ENCODE results near the gene VAMP7. TPM values are rescaled to one million over a fixed set of nuclear protein-coding genes. Genes with fewer than 3 reads are reported as not detected.
"Not testable (repeated sequence)": the region's sequence is repeated elsewhere in the genome, so short reads cannot be mapped to it uniquely, and the experiment has no call there.

Gene VAMP7, protein sequence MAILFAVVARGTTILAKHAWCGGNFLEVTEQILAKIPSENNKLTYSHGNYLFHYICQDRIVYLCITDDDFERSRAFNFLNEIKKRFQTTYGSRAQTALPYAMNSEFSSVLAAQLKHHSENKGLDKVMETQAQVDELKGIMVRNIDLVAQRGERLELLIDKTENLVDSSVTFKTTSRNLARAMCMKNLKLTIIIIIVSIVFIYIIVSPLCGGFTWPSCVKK
- 10 to 100 TPM; 15.9 to 29.5 (median 23.0) TPM for total RNA-seq
- polyA plus RNA-seq = 10 to 100 TPM; 21.2 to 42.9 TPM
- long read RNA-seq, donor 1, transcript VAMP7-202 (8 exons, 2,646 nt) = major isoform, 45 of 65 reads
- long read RNA-seq, donor 1, partial matches to known transcripts = 2 of 65 reads
- long read RNA-seq, donor 1, other reads (novel, unspliced or antisense) = 10 of 65 reads
- long read RNA-seq, donor 2, transcript VAMP7-202 (8 exons, 2,646 nt) = major isoform, 15 of 15 reads
- long read RNA-seq, donor 2, partial matches to known transcripts = 0 of 15 reads
- long read RNA-seq, donor 2, other reads (novel, unspliced or antisense) = 0 of 15 reads
- long read RNA-seq, donor 3, transcript VAMP7-202 (8 exons, 2,646 nt) = major isoform, 70 of 81 reads
- long read RNA-seq, donor 3, partial matches to known transcripts = 1 of 81 reads
- long read RNA-seq, donor 3, other reads (novel, unspliced or antisense) = 4 of 81 reads

DNA sequence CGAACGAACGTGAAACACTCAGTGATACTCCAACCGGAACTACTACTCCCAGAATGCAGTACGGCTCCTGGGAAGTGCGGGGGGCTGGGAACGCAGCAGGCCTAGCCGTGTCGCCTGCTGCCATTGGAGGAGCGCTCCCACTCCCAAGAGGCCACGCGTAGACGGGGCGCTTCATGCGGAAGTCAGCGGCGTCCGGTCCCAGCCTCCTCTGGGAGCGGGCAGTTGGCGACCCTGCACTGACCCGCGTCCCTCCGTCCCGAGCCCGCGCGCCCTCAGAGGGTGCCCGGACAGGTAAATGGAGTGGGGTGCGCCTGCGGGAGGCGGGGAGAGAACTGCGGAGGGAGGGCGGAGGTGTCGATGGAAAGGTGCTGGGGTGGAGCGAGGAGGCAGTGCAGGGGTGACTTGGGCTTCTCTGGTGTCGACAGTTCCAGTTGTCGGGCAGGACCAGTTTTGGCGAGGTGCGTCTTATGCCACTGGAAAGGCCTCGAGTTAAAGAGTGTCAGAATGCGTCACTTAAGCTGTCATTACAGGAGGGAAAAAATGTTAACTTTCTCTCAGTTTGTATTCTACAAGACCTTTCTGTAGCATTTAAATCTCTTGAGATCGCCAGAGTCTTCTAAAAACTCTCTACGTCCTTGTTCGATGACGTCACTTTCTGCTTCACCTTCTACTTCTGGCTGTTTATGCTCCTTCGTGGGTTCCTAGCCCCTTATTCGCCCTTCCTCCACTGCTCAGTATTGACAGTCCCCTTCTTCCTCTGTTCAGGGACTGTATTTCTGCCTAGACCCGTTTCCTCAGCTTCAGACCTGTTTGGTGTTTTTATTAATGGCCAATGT is at the start of gene VAMP7:
Gene VAMP7, plus strand, starts transcription at position 188 of the 836 bp plus-strand sequence. CDS start 8,122 bp downstream, outside the sequence.
- Histone ChIP-seq H3K4me3 (peak within 1 kb of the TSS; percentile 57), H3K27me3 (no peaks in the 10 kb centered on the region), H3K4me1 (ENCODE audit: insufficient read depth) (peaks cover 1% of the 10 kb centered on the region), H3K27ac (no peak within 1 kb of the TSS), H3K36me3 (no peaks in the 10 kb centered on the region), H3K9me3 (no peaks in the 10 kb centered on the region)
- intact Hi-C loops (cut with DNase I) = no loop called here
- TF ChIP-seq EP300 (IDR thresholded peaks at IDR 0.05) = no peak
- TF ChIP-seq, protein P1, sequence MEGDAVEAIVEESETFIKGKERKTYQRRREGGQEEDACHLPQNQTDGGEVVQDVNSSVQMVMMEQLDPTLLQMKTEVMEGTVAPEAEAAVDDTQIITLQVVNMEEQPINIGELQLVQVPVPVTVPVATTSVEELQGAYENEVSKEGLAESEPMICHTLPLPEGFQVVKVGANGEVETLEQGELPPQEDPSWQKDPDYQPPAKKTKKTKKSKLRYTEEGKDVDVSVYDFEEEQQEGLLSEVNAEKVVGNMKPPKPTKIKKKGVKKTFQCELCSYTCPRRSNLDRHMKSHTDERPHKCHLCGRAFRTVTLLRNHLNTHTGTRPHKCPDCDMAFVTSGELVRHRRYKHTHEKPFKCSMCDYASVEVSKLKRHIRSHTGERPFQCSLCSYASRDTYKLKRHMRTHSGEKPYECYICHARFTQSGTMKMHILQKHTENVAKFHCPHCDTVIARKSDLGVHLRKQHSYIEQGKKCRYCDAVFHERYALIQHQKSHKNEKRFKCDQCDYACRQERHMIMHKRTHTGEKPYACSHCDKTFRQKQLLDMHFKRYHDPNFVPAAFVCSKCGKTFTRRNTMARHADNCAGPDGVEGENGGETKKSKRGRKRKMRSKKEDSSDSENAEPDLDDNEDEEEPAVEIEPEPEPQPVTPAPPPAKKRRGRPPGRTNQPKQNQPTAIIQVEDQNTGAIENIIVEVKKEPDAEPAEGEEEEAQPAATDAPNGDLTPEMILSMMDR (IDR thresholded peaks at IDR 0.05) = no peak
- no peak for TF ChIP-seq POLR2A (IDR thresholded peaks at IDR 0.05)
- WGBS, 3 donors = 30 to 36% (median 32%) methylated on average over 48 of the region's 48 CpGs
- peak; percentile 76 to 84 (median 78) for DNase-seq

GRCh38 chrX:155841232-155841631 is 39.9 kb upstream of the VAMP7 start:
- intact Hi-C loops (cut with DNase I) = no loop called here

DNA sequence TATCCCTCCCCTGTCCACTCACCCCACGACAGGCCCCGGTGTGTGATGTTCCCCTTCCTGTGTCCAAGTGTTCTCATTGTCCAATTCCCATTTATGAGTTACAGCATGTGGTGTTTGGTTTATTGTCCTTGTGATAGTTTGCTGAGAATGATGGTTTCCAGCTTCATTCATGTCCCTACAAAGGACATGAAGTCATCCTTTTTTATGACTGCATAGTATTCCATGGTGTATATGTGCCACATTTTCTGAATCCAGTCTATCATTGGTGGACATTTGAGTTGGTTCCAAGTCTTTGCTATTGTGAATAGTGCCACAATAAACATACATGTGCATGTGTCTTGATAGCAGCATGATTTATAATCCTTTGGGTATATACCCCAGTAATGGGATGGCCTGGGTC is 29.4 kb upstream of the VAMP7 start:
- DNase-seq = not testable (repeated sequence)

More at GRCh38 chrX:155841232-155841631, 39.9 kb upstream of the VAMP7 start:
- Histone ChIP-seq H3K27me3 (no peaks in the 10 kb centered on the region), H3K27ac (no peak overlapping the region), H3K4me1 (ENCODE audit: insufficient read depth) (no peaks in the 10 kb centered on the region), H3K36me3 (no peaks in the 10 kb centered on the region), H3K9me3 (no peaks in the 10 kb centered on the region), H3K4me3 (no peak overlapping the region)
- TF ChIP-seq, protein P1 (IDR thresholded peaks at IDR 0.05) = no peak
- no peak for TF ChIP-seq POLR2A (IDR thresholded peaks at IDR 0.05)
- TF ChIP-seq EP300 (IDR thresholded peaks at IDR 0.05) = no peak
- 77 to 84% (median 78%) methylated on average over 3 of the region's 3 CpGs for WGBS, 3 donors
- DNase-seq = no peak

GRCh38 chrX:155857561-155857960 is 23.6 kb upstream of the VAMP7 start:
- no peaks in the 10 kb centered on the region for H3K27me3 ChIP-seq
- DNase-seq = no peak
- H3K9me3 ChIP-seq = no peaks in the 10 kb centered on the region
- TF ChIP-seq EP300 (IDR thresholded peaks at IDR 0.05) (no peak), POLR2A (IDR thresholded peaks at IDR 0.05) (no peak)
- TF ChIP-seq, protein P1 (IDR thresholded peaks at IDR 0.05) = no peak
- H3K4me1 ChIP-seq (ENCODE audit: insufficient read depth) = no peaks in the 10 kb centered on the region
- H3K27ac ChIP-seq = no peak overlapping the region
- H3K36me3 ChIP-seq = no peaks in the 10 kb centered on the region
- H3K4me3 ChIP-seq = no peak overlapping the region
- intact Hi-C loops (cut with DNase I) = no loop called here
- WGBS, 3 donors = 3 to 11% (median 11%) methylated on average over 1 of the region's 1 CpG

More for the DNA sequence above, 29.4 kb upstream of the VAMP7 start:
- H3K36me3 ChIP-seq; H3K27ac ChIP-seq; H3K27me3 ChIP-seq; H3K9me3 ChIP-seq; H3K4me3 ChIP-seq; H3K4me1 ChIP-seq (ENCODE audit: insufficient read depth); intact Hi-C loops (cut with DNase I): not testable (repeated sequence)
- WGBS, 3 donors = 88 to 90% (median 89%) methylated on average over 2 of the region's 2 CpGs
